SK-N-DZ (cell line): ENCODE measurements around the gene IGF2R.
"Not testable (repeated sequence)": the region's sequence is repeated elsewhere in the genome, so short reads cannot be mapped to it uniquely, and the experiment has no call there.

ENCODE experiments used
- DNase-seq: peaks from one replicate; pipeline ENCODE4 v3.0.0-alpha.2; 2015; ENCODE audit warnings: low spot score

IGF2R gene

DNA sequence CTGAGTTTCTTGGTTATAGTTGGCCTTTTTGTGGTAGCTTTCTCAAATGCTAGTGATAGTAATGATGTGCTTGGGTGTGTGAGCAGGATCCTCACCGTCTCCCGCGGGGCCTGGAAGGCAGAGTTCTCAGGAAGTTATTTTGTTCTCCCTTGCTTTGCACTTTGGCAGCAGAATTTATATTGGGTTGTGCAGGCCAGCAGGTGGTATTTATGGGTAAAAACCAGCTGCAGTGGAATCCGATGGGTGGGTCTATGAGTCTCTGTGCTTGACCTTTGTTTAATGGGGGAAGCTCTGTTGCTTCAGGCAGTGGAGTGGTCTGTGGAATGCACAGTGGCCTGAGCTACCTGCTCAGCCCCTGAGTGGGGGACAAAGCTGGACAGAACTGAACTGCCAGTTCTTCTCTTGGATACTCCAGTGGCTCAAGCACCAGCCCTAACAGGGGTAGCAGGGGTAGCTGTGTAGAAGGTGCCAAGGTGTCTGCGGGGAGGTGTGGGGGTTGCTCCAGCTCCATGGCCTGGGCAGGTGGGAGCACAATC is 27.3 kb downstream of the IGF2R start:
- DNase-seq: no peak

DNA sequence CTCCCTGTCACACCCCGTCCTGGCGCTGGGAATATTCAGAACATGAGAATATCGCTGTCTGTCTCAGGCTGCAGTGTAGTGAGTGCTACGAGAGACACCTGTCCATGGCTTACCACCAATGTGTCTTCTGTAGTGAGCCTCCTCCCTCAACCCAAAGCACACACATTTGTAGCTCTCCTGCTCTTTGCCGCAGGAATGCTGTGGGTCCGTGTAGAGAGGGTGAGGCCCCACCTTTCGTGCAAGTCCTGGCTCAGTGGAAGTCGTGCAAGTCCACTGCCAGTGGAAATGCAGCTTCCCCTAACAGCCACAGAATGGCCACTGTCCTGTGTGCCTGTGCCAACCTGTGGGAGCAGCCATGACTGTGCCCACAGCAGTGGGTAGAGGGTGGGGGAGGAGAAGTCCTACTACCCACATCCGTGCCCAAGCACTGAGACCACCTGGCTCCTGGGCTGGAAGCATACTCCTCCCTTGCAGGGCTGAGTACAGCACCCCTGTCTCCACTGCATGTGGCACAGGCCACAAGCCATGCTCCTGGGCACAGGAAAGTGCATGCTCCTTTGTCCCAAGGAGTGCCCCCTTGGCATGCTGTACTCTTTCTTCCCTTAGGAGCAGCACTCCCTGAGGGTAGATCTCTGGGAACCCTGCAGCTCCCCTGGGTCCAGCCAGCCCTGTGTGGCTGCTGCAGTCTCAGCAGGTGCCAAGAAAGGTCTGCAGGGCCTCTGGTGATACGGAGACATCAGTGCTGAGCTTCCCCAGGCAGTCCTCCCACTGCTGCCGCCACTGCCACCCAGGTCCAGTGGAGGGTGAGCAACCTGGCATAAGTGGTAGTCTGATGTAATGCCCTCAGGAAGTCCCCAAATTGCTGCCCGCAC is 28.0 kb downstream of the IGF2R start:
- DNase-seq: no peak

DNA sequence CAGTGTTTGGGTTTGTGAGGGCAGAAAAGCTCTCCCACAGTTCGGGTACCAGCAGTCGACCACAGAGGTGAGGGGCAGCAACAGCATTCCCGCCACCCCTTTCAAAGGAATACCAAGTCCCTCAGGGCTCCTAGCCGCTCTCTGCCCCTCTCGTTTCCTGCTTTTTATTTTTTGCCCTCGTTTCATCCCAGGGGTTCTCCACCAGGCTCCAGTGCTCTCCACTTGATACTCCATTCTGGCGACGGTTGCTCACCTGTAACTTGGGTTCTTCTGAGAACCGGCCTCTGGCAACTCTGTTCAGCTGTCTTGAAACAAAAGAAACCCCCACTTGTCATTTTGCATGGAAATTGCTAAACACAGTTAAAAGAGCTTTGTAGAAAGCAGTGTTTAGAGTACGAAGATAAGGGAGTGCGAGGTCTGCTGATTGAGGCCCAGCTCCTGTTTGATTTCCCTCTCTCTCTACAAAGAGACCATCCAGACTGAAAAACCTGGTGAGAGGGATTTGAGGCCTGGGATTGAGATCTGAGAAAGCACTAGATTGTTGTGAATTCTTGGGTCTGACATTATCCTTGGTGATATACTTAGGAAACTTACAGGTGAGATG is 28.7 kb downstream of the IGF2R start:
- no peak for DNase-seq

DNA sequence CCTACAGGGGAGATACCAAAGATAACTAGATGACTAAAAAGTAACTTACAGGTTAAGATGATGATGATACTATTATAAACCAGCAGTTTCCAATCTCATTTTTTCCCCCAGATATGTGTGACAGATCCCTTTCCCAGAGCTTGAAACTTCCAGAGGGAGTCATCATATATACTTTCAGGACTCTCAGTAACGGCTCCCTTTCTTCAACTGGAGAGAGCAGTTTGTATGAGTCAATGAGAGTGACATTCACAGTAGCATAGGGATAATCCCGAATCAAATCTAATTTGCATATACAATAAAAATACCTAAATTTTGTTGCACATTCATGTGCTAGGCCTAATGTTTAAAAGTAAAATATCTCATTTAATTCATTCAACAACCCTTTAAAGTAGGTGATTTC is 29.7 kb downstream of the IGF2R start:
- DNase-seq: no peak

DNA sequence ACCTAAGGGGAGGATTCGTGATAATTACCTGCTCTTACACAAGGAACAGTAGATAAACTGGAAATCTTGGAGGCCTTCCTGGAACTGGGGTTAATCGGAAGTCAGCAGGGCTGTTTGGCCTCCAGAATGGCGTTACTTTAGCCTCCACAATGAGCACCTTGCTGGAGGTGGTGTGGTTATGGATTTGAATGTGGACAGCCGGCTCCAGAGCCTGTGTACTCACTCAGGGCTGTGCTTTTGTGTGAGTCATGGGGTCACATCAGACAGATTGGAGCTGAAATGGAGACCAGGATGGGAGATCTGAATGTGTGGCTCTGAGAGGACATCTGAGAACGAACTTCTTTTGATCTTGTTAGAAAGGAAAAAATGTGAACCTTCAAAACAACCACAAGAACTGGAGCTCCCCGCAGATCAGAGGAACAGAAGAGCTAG is 30.4 kb downstream of the IGF2R start:
- no peak for DNase-seq

DNA sequence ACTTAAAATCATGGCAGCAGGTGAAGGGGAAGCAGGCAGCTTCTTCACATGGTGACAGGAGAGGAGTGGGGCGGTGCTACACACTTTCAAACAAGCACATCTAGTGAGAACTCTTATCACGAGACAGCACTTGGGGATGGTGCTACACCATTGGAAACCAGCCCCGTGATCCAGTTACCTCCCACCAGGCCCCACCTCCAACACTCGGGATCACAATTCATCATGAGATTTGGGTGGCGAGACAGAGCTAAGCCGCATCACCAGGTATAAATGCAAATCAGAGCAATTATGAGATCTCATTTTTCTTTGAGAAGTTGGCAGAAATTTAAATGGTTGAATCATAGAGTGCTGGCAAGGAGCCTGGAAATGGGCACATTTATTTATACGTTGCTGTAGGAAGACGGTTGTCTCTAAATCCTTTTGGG is 31.4 kb downstream of the IGF2R start:
- no peak for DNase-seq

DNA sequence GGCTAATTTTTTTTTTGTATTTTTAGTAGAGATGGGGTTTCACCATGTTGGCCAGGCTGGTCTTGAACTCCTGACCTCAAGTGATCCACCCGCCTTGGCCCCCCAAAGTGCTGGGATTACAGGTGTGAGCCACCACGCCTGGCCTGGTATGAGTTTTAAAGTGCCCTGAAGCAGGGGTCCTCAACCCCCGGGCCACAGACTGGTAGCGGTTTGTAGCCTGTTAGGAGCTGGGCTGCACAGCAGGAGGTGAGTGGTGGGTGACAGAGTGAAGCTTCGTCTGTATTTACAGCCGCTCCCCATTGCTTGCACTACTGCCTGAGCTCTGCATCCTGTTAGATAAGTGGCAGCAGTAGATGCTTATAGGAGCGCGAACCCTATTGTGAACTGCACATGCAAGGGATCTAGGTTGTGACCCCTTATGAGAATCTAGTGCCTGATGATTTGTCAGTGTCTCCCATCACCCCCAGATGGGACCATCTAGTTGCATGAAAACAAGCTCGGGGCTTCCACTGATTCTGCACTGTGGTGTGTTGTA is 32.1 kb downstream of the IGF2R start:
- DNase-seq: not testable (repeated sequence)

DNA sequence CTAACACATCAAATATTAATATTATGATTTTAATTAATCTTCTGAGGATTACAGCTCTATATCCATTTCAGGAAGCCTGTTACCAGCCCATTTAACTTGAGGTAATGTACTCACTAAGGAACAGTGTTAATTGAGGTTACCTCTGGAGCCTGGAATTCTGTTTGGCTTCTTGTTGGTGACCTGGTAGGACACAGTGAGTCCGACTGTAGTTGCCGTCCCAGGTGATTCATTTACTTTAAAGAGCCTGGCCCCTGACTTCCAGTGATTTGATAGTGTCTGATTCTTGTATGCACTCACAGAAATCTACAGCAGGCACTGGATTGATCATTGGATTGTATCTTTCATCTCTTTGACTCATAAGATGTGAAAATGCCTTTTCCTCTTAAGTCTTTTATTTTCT is 34.0 kb downstream of the IGF2R start:
- no peak for DNase-seq

DNA sequence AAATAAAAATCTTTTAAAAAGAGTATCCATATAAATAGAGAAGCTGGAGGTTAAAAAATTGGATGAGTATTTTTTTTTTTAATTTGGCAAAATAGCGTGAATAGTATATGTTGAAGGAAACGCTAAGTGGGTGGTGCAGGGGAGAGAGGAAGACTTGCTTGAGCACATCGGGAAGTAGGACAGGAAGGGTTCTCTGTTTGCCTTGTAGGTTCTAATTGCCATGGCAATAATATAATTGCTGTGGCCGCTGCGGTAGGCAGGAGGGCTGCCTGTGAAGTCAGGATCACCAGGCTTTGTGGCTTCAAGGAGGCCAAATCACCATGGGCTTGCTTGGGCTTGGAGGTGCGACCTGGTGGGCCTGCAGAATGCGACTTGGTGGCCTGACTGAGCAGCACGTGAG is 35.1 kb downstream of the IGF2R start:
- no peak for DNase-seq

DNA sequence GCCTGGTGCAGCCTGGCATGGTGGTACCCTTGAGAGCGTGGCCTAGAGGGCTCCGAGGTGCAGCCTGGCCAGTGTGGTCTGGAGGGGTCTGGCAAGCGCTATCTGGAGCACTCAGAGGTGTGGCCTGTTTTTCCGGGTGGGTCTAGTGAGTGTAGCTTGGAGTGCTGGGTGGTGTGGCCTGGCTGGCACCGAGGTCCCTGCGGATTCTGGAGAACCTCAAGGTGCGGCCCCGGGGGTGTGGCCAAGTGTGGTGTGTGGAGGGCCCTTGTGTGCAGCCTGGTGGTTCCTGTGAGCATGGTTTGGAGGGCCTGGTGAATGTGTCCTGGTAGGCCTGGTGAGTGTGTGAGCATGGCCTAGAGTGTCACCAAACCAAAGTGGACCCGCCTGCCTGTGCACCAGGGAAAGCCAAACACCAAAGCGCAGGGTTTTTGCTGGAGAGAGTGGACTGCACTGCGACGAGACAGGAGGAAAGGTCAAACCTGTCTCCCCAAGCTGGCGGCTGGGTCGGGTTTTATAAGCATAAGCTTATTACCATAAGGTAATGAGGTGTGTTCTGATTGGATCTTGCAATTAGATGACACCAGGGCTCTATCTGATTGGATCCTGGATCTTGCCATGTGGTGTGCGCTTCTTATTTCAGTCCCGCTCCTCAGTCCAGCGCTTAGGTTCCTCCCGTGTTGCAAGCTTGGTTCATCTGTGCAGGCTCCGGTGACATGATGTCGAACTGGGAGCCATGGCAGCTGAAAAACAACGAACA is 35.7 kb downstream of the IGF2R start:
- peak; percentile 72 for DNase-seq

DNA sequence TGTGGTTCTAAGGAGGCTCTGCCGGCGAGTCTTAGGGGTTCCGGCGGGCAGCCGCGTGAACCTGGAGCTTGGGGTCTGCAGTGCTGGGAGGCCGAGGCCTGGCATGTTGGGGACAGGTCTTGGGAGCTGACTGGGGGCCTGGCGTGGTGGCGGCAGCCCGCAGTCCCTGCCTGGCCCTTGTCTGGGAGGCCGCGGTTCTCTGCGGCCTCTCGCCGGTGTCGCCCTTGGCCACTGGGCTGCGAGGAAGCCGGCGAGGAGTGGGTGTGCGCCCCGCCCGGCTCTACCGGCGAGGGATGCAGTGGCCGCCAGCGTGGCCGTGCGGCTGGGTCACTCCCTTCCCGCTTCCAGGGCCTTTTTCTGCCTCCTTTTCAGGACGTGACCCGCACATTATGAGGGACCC is 36.3 kb downstream of the IGF2R start:
- DNase-seq: no peak

DNA sequence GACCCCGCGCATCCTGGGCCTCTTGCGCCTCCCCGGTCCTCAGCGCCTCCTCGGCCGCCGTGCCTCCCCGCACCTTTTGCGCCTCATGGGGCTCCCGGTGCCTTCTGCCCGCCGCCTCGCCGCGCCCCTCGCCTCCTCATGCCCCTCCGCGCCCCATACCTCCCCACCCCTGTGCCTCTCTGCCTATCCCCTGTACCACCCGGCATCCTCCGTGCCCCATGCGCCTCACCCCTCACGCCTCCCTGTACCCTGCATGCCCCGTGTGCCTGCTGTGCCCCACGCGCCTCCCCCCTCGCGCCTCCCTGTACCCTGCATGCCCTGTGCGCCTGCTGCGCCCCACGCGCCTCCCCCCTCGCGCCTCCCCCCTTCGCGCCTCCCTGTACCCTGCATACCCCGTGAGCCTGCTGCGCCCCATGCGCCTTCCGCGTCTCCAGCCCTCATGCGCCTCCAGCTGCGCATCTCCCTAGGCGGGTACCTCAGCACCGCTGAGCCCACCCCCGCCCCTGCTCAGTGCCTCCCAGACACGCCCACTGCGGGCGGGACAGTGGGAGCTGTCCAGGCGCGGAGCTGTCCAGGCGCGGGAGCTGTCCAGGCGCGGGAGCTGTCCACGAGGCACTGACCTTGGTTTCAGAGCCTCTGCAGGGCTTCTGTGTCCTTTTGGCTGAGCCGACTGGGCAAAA is 37.1 kb downstream of the IGF2R start:
- DNase-seq: peak; percentile 45

DNA sequence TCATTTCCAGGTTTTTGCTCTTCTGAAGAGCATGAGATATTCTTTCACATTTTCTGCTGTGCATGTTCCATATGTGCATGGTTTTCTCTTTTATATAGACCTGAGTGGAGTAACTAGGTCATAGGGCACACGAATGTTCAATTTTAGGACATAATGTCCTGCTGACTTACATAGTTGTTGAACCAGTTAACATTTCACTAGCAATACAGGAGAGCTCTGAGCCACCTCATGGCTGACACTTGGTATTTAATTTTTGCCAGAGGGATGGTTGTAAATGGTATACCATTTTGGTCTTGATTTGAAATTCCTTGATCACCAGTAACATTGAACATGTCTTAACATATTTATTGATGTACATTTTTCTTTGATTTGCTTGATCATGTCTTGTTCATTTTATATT is 38.3 kb downstream of the IGF2R start:
- DNase-seq: no peak

DNA sequence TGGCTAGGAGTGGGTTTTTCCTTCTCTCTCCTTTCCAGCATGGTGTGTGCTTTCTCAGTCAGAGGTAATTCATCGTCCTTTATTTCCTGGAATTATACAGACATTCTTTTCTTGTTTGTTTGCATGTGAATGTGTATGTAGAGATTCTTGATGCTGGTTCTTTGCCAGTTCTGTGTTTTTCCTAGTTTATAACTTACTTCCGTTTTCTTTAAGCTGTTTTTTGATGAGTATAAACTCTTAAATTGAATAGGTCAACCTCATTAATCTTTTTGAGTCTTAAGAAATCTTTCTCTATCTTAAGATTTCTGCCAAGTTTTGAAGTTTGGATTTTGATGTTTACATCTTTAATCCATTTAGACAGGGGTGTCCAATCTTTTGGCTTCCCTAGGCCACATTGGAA is 38.7 kb downstream of the IGF2R start:
- no peak for DNase-seq

DNA sequence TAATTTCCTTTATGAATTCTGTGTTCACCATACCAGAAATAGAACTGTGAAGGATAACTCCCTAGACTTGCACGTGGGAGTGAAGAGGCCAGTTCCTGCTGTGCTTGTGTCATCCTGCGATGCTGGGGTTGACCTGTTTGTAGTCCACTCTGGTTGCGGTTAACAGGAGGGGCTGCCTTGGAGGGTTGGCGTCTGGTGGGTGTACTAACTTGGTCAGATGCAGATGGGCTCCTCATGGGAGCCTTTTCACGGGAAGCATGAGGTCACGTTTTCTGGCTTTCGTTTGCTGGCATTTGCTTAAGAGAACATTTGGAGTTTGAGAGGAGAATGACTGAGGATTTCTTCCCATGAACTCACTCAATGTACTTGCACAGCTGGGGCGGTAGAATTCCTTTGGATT is 41.2 kb downstream of the IGF2R start:
- no peak for DNase-seq

DNA sequence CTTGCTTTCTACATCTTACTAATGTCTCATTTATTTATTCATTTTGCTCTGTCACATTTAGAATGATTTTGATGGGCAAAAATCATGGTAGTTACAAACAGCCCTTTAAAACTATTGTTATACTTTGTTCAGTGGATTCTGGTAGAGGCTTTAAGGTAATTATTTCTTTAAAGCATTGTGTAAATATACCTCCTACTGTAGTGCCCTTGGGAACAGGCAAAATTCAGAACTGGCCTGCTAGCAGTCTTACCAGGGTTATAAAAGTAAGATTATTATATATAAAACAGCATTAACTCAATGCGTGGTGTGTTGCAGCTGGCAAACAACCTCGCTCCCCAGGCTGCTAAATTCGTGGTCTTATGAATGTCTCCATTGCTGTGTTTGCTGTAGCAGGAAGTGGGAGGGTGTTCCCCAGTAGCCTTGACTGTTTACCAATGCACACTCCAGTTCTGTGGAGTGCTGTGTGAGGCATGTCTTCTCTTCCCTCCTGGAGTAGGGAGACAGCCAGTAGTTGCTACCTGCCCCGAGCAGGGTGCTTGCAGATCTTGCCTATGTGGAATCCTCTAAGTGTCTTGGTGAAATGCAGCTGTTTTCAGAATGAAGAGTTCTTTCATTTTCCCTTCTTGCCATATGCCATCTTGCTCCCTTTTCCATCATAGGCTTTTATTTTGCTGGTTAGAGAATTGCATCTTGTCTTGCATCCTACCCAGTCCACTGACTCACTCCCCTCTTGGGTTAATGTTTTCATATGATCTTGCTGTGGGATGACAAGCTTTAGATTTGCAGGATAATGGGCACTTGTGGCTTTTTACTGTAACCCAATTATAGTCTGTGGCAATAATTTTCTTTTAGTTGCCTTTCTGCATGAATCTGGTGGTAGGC is 45.3 kb downstream of the IGF2R start:
- no peak for DNase-seq

DNA sequence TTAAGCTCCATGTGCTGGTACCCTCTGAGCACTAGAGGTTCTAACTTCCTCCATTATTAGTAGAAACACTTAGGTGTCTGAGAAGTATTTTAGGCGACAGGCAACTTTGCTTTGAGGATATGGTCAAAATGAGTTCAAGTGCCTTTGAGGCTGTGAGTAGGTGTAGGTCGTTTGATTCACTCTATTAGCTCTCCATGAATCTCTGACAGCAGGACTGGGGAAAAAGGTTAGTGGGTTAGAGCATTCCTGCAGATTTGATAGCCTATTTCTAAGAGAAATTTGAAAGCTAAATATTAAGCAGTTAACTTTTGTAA is 45.9 kb downstream of the IGF2R start:
- DNase-seq: no peak

DNA sequence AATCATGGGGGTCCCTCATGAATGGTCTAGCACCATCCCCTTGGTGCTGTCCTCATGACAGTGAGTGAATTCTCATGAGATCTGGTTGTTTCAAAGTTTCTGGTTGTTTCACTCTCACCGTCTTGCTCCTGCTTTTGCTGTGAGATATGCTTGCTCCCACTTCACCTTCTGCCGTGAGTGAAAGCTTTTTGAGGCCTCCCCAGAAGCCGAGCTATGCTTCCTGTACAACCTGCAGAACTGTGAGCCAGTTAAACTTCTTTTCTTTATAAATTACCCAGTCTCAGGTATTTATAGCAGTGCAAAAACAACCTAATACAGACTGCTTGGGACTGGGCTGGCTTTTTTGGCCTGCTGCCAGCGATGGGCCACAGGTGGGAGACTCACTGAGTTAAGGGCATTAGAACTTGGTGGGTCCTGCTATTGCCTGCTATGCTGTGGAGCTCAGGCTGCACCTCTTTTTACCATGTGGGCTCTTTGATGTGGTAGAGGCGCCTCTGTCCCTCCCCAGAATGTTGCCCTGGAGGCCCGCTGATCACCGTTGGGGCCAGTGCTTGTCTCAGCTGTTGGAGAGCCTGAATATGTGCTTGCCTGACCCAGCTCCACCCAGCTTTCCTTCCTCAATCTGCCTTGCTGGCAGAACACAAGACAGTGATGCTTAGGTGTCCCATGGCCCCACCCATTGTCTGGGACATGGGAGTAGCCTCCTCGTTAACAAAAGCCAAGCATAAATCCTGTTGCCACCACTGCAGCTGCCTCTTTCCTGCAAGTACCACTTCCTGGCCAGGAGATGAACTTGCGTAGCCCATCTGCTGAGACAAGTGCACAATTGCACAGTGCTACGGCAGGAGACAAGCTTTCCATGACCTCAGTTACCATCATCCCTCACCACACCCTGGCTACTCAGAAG is 47.1 kb downstream of the IGF2R start:
- DNase-seq: no peak

DNA sequence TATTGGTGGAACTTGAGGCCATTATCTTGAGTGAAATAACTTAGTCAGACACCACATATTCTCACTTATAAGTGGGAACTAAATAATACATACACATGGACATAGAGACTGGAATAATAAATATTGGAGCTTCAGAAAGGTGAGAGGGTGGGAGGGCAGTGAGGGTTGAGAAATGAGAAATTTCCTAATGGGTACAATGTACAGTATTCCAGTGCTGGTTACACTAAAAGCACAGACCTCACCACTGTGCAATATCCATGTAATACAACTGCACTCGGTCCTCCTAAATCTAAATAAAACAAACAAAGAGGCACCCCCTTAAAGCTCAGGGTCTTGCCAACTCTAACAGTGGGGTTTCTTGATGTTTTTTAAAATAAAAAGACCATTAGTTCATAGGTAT is 53.2 kb downstream of the IGF2R start:
- DNase-seq: no peak

DNA sequence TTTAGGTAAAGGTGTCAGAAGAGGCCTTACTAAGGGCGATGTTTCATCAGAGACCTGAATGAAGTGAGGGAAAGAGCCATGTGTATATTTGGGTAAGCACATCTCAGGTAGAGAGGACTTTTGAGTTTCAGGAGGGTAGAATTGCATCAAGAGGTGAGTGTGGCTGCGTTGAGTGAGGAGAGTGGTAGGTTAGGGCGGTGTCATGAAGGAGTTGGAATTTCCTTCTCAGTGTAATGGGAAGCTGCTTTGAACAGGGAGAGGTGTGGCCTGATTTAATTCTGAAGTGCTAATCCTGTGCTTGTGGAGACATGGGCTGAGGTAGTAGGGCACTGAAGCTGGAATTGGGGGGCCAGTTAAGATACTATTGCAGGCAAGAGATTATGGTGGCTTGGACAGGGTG is 53.9 kb downstream of the IGF2R start:
- no peak for DNase-seq
